ENCODE results near the gene TRIM47. TPM values are rescaled to one million over a fixed set of nuclear protein-coding genes. Genes with fewer than 3 reads are reported as not detected.

Gene TRIM47
- total and polyA plus RNA-seq, 2 of the 13 experiments (the other 11 are each of a cell fraction or from before 2014, with no cell fraction given): 33.5 to 82.0 TPM

GRCh38 chr17:75837899-75838298 lies 40.5 kb downstream of the TRIM47 start:
- peak; percentile 47 for TF ChIP-seq AGO2 (optimal IDR thresholded peaks at IDR 0.05; ENCODE audit: low read depth, low read length)
- no peak for TF ChIP-seq ZNF780A (CRISPR knock-in tag; IDR thresholded peaks at IDR 0.05)
- intact Hi-C loops (cut with micrococcal nuclease; ENCODE audit: unreplicated experiment): no loop called here
- no peaks in the 10 kb centered on the region for H3K79me2 ChIP-seq (ENCODE audit: insufficient read depth, low read length)
- no peaks in the 10 kb centered on the region for H4K20me1 ChIP-seq (ENCODE audit: insufficient read depth, low read length)
- FAIRE-seq (no peak), DNase-seq (ENCODE audit: low spot score) (no peak), ATAC-seq (no peak)
- H3K27ac ChIP-seq (ENCODE audit: extremely low read length, insufficient read depth, low read length): no peak overlapping the region
- no peak overlapping the region for H3K9ac ChIP-seq (ENCODE audit: insufficient read depth, low read depth, low read length)
- in situ Hi-C loops (cut with HindIII; ENCODE audit: extremely low pct_ligation_motif_present, low pct_unique_long_range_greater_than_20kb): no loop called here
- peaks cover 15 to 32% of the 10 kb centered on the region in 2 experiments; a peak in 4 of 5 replicates for H3K36me3 ChIP-seq (replicated peaks in 1 of 2; ENCODE audit: control insufficient read depth in 1 of 2, insufficient read depth in 2 of 2, low read length in 2 of 2)
- no peaks in the 10 kb centered on the region for H3K27me3 ChIP-seq (ENCODE audit: control insufficient read depth in 1 of 2, insufficient read depth in 2 of 2, low read length in 2 of 2)
- ChIA-PET CTCF (ENCODE audit: low intra/inter-chr PET ratio, low total read pairs) (no interaction called here), POLR2A (interaction anchor here (0.7 to 2.6 kb wide), 3 partner anchors 18 to 58 kb away, joined by 5 to 8 read pairs (median 7); partner anchors contain the start of genes TRIM47 and WBP2)
- no TSS peak for BruUV-seq (replicated peaks)
- peaks cover under 1% of the 10 kb centered on the region; the same call in 1 of the 2 replicates for H3K4me1 ChIP-seq (ENCODE audit: insufficient read depth, low read length)
- H3K4me2 ChIP-seq (ENCODE audit: low read depth, low read length): no peak overlapping the region
- H3K9me3 ChIP-seq (ENCODE audit: low read length): no peaks in the 10 kb centered on the region
- WGBS (ENCODE audit: low lambda C conversion rate): 97% methylated on average over 7 of the region's 7 CpGs
- H3K4me3 ChIP-seq (replicated peaks in 1 of 3; ENCODE audit: insufficient read depth in 1 of 3, low read depth in 2 of 3, low read length in 3 of 3): no peak overlapping the region
- no peak overlapping the region for H2AFZ ChIP-seq (ENCODE audit: low read length)

GRCh38 chr17:75836605-75837004 lies 41.8 kb downstream of the TRIM47 start:
- in situ Hi-C loops (cut with HindIII; ENCODE audit: extremely low pct_ligation_motif_present, low pct_unique_long_range_greater_than_20kb): no loop called here

More at GRCh38 chr17:75836605-75837004, 41.8 kb downstream of the TRIM47 start:
- no peak overlapping the region for H3K27ac ChIP-seq (ENCODE audit: extremely low read length, insufficient read depth, low read length)
- H4K20me1 ChIP-seq (ENCODE audit: insufficient read depth, low read length): no peaks in the 10 kb centered on the region
- no TSS peak for BruUV-seq (replicated peaks)
- H3K4me3 ChIP-seq (replicated peaks in 1 of 3; ENCODE audit: insufficient read depth in 1 of 3, low read depth in 2 of 3, low read length in 3 of 3): no peak overlapping the region
- H2AFZ ChIP-seq (ENCODE audit: low read length): no peak overlapping the region
- DNase-seq (ENCODE audit: low spot score) (no peak), ATAC-seq (no peak), FAIRE-seq (no peak)
- H3K79me2 ChIP-seq (ENCODE audit: insufficient read depth, low read length): no peaks in the 10 kb centered on the region
- no peaks in the 10 kb centered on the region for H3K4me1 ChIP-seq (ENCODE audit: insufficient read depth, low read length)
- no peak overlapping the region for H3K4me2 ChIP-seq (ENCODE audit: low read depth, low read length)
- ChIA-PET CTCF (ENCODE audit: low intra/inter-chr PET ratio, low total read pairs) (no interaction called here), POLR2A (interaction anchor here (0.8 to 2.6 kb wide), 3 partner anchors 9 to 57 kb away, joined by 3 to 8 read pairs (median 7); partner anchors contain the start of gene WBP2)
- no peaks in the 10 kb centered on the region for H3K27me3 ChIP-seq (ENCODE audit: control insufficient read depth in 1 of 2, insufficient read depth in 2 of 2, low read length in 2 of 2)
- H3K36me3 ChIP-seq (replicated peaks in 1 of 2; ENCODE audit: control insufficient read depth in 1 of 2, insufficient read depth in 2 of 2, low read length in 2 of 2): peaks cover 15 to 32% of the 10 kb centered on the region in 2 experiments; a peak in 4 of 5 replicates
- no peak overlapping the region for H3K9ac ChIP-seq (ENCODE audit: insufficient read depth, low read depth, low read length)
- WGBS (ENCODE audit: low lambda C conversion rate): 91% methylated on average over 6 of the region's 9 CpGs
- intact Hi-C loops (cut with micrococcal nuclease; ENCODE audit: unreplicated experiment): no loop called here
- no peaks in the 10 kb centered on the region for H3K9me3 ChIP-seq (ENCODE audit: low read length)
- TF ChIP-seq ZNF44 (CRISPR knock-in tag; IDR thresholded peaks at IDR 0.05) (no peak), AGO2 (optimal IDR thresholded peaks at IDR 0.05; ENCODE audit: low read depth, low read length) (peak; percentile 71), FOXM1 (CRISPR knock-in tag; IDR thresholded peaks at IDR 0.05) (no peak), GZF1 (CRISPR knock-in tag; IDR thresholded peaks at IDR 0.05) (no peak), RBFOX2 (IDR thresholded peaks at IDR 0.05; ENCODE audit: low read depth, low read length) (peak; percentile 30; the same call in 1 of the 2 replicates), ZNF143 (CRISPR knock-in tag; IDR thresholded peaks at IDR 0.05) (no peak), TCF12 (IDR thresholded peaks at IDR 0.05) (no peak), TCF12 (CRISPR knock-in tag; IDR thresholded peaks at IDR 0.05) (no peak)

Data from HepG2 (cell line).